NCI-H146 treated with DMSO at 0.1 percent for 48 hours (cell line): Measurements from ENCODE around the gene MAP3K13.

ENCODE experiments used
- DNase-seq: peaks from one replicate; lab custom pipeline; 2025; ENCODE audit not compliant: unreplicated experiment; lab: John Stamatoyannopoulos, UW

MAP3K13 gene, protein sequence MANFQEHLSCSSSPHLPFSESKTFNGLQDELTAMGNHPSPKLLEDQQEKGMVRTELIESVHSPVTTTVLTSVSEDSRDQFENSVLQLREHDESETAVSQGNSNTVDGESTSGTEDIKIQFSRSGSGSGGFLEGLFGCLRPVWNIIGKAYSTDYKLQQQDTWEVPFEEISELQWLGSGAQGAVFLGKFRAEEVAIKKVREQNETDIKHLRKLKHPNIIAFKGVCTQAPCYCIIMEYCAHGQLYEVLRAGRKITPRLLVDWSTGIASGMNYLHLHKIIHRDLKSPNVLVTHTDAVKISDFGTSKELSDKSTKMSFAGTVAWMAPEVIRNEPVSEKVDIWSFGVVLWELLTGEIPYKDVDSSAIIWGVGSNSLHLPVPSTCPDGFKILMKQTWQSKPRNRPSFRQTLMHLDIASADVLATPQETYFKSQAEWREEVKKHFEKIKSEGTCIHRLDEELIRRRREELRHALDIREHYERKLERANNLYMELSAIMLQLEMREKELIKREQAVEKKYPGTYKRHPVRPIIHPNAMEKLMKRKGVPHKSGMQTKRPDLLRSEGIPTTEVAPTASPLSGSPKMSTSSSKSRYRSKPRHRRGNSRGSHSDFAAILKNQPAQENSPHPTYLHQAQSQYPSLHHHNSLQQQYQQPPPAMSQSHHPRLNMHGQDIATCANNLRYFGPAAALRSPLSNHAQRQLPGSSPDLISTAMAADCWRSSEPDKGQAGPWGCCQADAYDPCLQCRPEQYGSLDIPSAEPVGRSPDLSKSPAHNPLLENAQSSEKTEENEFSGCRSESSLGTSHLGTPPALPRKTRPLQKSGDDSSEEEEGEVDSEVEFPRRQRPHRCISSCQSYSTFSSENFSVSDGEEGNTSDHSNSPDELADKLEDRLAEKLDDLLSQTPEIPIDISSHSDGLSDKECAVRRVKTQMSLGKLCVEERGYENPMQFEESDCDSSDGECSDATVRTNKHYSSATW

DNA sequence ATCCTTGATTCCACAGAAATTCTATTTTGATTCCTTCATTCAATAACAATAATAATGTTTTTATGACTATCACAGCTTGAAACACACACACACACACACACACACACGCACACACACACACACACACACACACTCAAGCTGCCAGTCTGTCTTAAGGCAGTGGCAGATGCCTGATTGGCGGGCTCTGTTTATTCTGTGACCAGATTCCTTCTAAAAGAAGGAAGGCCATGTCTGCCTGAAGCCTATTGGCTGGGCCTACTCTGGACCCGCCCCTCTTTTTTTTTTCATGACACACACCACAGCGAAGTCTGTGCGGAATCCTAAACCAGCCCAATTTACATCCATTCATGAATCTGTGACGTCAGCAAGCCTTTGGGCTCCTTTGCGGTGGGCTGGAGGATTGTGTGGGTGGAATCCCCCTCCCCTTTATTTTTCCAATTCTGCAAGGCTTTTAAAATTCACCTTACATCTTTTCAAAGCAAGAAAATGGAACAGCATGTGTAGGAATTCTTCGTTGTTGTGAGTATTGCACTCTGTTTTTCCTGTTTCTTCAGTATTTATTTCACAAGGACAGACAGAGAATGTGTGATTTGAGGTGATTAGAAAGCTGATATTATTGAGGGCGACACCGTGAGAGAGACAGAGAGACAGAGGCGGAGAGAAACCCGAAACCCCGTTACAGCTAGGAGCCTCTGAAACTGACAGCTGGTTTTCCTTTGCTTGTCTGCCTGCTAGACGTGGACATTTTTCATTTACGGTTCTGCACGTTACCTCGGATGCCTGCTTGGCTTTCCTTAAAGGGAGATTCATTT lies at the start of gene MAP3K13:
Gene MAP3K13 (plus strand): TSS at position 287 of the 812 bp plus-strand sequence. CDS start 65,446 bp downstream, outside the sequence.
- peak; percentile 50 for DNase-seq

DNA sequence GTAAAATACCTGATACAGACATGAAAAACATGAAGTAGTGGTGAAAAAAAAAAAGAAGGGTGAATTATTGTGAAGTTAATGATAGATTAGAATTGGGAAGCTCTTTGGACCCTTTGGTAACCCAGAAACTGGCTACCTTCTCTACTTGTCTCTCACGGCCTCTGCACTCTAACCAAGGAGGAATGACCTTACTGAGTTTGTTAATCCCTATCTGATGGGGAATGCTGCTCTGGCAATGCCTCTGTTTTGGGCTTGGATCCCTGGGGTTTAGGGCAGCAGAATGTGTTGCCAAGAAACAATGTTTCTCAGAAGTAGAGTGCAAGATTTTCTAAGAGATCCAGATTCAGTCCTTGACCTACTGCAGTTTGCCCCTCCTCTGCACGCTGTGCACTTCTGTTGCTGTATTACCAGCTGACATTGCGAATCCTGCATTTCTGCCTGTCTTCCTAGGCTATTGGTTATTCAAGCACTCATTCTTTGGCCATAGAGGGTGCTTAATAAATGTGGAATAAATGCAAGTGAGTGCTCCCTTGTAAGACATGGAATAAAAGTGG lies 49.2 kb upstream of the MAP3K13 start:
- DNase-seq: no peak

DNA sequence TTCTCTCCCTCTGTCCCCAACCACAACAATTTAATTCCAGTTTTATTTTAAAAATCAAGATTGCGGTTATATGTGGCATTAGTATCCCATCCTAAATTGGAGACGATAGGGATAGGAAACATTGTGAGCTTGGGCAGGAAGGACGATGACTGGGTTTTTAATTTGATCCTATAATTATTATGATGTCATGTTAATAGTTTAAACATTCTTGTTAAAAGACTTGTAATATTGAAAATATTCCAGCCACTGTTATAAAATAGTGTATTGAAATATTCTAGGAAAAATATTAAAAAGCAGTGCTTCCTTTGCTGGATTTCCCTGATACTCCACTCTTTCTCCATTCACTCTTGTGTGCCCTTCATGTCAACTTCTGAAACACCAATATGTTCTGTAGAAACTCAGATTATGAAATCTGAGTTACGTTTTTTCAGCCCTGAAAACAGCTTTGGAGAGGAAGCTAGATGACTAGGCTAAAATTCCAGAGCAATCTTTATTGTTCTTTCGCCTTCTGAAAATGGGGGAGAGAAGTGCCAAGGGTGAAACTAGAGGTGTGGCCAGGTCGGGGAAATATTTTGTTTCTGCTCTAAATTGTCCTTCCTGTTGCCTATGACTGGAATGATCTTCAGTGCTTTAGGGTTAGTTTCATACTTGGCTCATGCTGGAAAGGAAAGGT lies 46.1 kb upstream of the MAP3K13 start:
- DNase-seq: no peak

DNA sequence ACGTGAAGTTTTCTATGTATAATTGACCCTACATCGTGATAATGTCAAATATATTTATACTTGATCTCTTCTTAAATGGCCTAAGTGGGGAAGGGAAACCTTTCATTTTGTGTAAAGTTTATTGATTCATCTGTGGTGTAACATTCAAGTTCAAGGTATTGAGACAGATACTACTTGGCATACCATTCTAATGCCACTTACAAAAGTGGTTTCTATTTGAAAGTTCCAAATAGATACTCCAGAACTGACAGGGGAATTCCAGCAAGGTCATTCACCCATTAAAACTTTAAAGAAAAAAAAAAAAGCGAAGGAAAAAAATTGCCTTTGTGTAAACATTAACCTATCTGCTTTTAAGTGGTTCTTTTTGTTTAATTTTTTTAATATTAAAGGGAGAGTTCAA lies 45.3 kb upstream of the MAP3K13 start:
- no peak for DNase-seq

DNA sequence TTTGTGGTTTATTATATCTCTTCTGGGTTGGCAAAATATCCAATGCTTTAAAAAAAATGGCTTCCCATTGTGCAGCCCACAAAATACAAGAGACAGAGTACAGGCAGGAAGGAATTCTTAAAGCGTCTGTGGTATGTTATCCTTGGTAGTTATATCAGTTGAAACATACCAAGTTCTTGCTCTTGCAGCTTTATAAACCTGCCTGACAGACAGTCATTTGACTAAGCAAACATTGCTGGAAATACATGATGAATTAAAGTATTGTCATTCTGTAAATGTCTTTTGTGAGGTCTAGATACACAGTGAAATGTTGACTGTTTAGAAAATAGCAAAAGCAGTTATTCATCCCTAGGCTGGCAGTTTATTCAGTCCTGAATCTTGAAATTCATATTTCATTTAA lies 44.8 kb upstream of the MAP3K13 start:
- no peak for DNase-seq

DNA sequence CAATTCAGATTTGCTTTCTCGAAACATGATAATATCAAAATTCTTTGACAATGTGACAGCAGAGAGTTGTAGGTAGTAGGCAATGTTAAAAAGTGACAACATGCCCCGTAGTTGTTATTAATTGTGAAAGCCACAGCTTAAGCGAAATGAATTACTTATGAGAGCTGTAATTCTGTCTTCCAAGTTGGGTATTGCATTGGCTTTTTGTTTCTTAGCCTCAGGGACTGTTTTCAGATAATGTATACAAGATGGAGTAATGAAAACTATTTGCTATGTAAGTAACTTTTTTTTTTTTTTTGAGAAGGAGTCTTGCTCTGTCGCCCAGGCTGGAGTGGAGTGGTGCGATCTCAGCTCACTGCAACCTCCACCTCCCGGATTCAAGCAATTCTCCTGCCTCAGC lies 43.1 kb upstream of the MAP3K13 start:
- no peak for DNase-seq

DNA sequence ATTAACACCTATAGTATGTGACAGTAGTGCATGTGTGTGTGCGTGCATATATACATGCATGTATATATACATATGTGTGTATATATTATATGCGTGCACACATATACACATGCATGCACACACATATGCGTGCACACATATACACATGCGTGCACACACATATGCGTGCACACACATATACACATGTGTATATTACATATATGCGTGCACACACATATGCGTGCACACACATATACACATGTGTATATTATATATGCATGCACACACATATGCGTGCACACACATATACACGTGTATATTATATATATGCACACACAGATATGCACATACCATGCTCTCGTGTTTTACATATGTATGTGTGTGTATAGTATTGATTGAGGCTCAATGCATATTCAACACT lies 42.0 kb upstream of the MAP3K13 start:
- DNase-seq: no peak

DNA sequence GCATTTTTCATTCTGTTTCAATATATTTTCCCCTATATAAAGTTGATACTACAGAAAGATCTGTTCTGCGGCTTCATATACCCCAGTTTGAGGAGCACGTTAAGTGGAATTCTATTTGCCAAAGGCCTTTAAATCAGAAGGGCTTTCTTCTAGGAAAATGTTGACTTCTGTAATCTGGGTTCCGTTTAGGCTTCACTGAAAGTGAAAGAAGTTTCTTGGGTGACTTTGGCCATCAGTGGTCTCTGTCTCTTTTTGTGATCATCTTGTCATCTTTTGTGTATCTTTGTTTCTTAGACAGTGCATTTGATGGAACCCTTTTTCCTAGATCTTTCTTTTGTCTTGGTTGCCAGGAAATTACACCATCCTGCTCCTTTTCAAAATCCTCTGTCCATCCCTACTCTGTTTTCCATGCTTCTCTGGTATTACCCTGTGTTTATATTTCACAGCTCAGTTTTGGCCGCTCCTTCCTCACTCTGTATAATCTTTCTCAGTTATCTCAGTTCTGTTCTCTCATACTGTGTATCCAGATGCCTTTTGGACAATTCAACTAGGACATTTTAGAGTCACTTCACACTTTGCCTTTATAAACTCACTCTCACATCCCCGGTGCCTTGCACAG lies 40.7 kb upstream of the MAP3K13 start:
- no peak for DNase-seq

DNA sequence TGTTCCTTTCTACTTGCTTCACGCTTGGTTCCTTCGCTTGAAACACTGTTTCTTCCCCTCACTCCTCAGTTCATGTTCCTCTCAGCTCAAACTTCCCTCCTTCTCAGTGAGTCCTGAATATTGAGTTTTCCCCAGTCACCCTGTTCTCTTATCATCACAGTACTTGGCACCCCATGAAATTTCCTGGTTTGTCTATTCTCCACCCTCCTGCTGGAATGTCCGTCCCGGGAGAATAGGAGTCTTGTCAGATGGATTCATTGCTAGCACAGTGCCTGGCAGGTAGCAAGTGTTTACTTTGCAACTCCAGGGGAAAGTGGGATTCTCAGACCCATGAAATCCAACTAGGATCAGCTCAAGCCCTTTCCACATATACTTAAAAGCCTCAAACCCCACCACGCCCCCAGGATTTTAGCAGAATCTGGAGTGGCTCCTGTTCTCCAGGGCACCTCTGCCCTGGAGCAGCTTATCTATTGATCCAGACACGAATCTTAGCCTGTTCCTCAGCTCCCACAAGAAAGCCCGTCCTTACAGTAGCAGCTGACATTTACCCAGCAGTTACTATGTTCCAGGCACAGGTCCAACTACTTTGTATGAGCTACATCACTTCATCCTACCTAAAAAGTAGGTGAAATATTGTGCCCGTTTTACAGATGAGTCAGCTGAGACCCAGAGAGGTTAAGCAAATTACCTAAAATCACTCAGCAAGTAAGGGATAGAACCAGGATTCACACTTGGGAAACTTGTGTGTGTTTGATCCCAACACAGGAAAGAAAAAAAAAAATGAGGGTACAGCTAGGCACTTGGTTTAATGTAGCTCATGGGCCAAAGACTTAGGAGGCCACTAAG lies 36.8 kb upstream of the MAP3K13 start:
- DNase-seq: no peak

DNA sequence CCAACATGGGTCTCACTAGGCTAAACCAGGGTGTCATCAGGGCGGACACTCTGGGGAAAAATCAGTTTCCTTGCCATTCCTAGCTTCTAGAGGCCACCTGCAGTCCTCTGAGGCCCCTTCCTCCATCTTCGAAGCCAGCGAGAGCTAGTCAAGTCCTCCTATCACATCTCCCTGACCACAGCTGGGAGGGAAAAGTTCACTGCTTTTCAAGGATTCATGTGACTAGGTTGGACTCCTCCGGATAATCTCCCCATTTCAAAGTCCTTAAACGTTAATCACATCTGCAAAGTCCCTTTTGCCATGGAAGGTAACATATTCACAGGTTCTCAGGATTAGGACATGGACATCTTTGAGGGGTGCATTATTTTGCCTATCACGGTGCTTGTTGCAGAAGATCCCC lies 35.9 kb upstream of the MAP3K13 start:
- DNase-seq: no peak

DNA sequence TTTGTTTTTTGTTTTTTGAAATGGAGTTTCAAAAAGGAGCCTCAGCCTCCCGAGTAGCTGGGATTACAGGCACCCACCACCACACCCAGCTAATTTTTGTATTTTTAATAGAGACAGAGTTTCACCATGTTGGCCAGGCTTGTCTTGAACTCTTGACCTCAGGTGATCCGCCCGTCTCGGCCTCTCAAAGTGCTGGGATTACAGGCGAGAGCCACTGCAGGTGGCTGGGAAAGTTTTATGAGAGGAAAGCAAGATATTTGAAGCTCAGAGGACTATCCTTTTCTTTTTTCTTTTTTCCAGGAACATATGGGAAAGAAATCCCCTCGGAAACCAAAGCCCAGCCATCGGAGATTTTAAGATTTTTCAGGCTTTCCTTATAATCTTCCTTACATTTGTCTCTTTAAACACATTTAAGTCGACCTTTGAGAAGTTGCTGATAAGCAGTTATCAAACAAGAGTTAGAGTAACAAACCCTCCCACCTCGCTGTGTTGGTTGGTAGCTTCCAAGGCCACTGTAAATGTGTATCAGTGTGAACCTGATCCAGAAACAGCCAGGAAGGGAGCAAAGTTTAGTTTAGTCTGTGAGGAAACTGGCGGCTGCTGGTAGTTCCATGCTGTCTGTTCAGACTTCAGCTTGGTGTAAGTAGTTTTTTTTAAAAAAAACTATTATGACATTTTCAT lies 34.5 kb upstream of the MAP3K13 start:
- DNase-seq: no peak

DNA sequence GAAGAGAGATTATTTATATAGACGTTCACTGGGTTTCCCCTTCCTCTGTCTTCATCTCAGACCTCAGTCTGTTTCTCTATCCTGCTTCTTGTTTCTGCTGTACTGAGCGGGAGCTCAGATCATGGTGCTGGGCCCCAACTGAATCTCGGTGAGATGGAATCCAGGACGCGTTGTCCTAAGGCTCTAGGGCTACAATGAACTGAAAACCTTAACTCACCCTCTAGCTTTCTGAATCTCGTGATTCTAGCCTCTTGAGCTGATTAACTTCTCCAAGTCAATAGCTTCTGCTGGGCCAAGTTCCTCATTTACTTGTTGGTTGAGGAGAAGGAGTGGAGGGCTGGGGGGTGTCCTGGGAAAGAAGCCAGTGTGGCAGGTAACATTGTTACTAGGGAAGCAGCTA lies 32.7 kb upstream of the MAP3K13 start:
- DNase-seq: no peak

DNA sequence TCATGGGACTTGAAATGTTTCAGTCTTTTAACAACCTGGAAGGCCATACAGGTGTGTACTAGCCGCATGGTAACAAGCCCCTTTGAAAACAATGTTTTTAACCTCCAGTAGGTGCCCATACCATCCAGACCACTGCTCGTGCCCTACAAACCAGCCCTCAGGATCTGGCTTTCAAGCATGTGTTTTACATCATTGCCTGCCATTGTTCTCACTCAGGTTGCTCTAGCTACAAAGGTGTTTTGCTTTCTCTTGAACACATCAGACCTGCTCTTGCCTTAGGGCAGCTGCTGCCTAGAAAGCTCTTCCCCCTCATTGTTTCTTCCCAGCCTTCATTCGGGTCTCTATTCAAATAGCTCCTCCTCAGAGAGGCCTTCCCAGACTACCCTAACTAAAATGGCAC lies 32.3 kb upstream of the MAP3K13 start:
- DNase-seq: peak; percentile 17

DNA sequence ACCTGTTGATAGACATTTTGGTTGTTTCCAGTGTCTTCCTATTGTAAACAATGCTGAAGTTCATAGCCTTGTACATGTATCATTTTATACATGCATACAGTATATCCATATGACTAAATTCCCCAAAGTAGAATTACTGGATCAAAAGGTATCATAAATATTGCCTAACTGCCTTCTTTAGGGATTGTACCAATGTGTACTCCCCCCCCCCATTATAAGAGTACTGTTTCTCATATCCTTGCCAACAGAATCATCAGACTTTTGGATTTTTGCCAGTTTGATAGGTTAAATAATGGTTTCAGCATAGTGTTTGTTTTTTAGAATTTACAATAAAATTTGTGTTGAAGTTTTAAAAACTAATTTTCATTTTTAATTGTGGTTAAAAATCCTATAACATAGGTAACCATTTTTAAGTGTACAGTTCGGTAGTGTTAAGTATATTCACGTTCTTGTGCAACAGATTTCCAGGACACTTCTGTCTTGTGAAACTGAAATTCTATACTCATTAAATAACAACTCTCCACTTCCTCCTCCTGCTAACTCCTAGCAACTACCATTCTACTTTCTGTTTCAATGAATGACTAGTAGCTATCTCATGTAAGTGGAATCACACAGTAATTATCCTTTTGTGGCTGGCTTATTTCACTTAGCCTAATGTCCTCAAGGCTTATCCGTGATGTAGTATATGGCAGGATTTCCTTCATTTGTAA lies 30.8 kb upstream of the MAP3K13 start:
- DNase-seq: peak; percentile 36

DNA sequence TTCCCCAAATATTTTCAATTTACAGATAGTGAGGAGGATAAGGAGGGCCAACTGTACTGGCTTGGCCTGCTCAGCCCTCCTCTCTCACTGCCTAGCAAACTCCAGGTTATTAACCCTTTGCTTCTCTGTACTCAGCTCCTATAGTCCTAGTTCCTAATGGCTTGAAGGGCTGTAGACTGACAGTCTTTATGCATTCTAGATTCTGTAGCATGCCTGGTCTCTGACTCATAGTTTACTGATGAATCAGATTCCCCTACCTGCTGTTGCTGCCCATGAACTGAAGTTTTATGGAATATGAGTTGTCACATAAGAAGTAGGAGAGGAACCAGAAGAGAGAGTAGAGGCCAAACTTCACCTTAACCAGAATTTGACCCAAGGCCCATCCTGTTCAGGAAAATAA lies 27.1 kb upstream of the MAP3K13 start:
- DNase-seq: no peak

DNA sequence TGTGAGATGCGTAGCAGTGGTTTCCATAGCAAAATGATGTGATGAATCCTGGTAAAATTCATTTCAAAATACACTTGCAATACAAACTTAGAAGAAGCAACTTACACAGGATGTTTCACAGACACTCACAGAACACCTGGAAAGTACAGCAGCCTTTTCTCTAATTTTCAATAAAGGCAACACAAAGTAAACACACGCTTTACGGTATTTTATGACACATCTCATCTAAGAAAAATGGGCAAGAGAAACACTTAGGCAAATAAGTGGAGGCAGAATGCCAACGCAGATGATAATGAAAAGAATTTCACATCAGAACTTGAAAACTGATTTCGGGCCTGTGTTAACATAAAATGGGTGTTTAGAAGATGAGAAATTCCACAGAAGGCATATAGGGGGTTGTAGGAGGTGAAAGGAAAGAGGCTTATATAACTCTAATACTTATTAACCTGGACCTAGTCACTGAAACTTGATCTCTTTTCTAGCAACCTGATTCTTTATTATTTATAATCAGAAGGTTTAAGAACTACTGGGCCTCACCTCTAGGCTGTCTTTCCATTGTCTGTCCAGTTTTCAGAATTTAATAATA lies 25.6 kb upstream of the MAP3K13 start:
- no peak for DNase-seq

DNA sequence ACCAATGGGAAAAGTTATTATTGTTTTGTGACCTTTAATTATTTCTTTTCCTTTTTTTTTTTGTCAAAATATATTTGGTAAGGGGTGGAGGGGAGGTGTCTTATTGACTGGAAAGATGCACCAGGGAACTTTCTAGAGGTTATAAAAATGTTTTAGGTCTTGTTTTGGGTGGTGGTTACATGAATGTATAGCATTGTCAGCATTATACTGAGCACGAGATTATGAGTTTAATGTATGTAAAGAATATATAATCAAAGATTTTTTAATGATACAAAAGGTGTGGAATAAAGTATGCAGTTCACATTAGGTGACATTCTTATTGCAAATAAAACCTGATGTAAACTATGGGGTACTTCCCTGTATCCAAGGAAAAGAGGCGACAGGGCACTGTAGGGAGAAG lies 23.0 kb upstream of the MAP3K13 start:
- no peak for DNase-seq
